GM10266 (cell line): Measurements from ENCODE around the gene USP46.

ENCODE experiments used
- DNase-seq: peaks from one replicate; pipeline ENCODE4 v3.0.0; 2012; ENCODE audit errors: extremely low spot score
- CTCF ChIP-seq: IDR thresholded peaks from 2 replicates; pipeline ENCODE4 v1.5.1; 2012; ENCODE audit warnings: mild to moderate bottlenecking, low read depth; ENCODE audit not compliant: control insufficient read depth, insufficient read depth; ENCODE audit errors: missing control alignments

The USP46 gene

GRCh38 chr4:52588771-52589591, 70.1 kb downstream of the USP46 start:
- DNase-seq = no peak
- TF ChIP-seq CTCF = no peak

- peak; percentile 47 for DNase-seq
- TF ChIP-seq CTCF = peak; percentile 60
Observed at GRCh38 chr4:52588097-52588496, 71.0 kb downstream of the USP46 start.

GRCh38 chr4:52586069-52586468, 73.0 kb downstream of the USP46 start:
- no peak for TF ChIP-seq CTCF
- no peak for DNase-seq

GRCh38 chr4:52585379-52585778, 73.7 kb downstream of the USP46 start:
- DNase-seq = no peak
- no peak for TF ChIP-seq CTCF

GRCh38 chr4:52579602-52580272, 79.4 kb downstream of the USP46 start:
- no peak for DNase-seq
- no peak for TF ChIP-seq CTCF

GRCh38 chr4:52578951-52579350, 80.2 kb downstream of the USP46 start:
- TF ChIP-seq CTCF = no peak
- DNase-seq = no peak

GRCh38 chr4:52577624-52577962, 81.5 kb downstream of the USP46 start:
- DNase-seq = no peak
- TF ChIP-seq CTCF = no peak
